ENCODE results near the gene MYPOP. TPM values are rescaled to one million over a fixed set of nuclear protein-coding genes. Genes with fewer than 3 reads are reported as not detected.

The MYPOP gene
- total and polyA plus RNA-seq, 2 donors (not counting 3 experiments of a cell fraction or from before 2014, with no cell fraction given), result 3.9 to 9.0 TPM

- peaks cover 3% of the 10 kb centered on the region for H3K79me2 ChIP-seq (ENCODE audit: control insufficient read depth, insufficient read depth, low read length)
- H3K9me1 ChIP-seq (replicated peaks; ENCODE audit: control insufficient read depth, extremely low read depth, insufficient read depth, low read length), result no peaks in the 10 kb centered on the region
- TF ChIP-seq POLR2AphosphoS5 (IDR thresholded peaks at IDR 0.05; ENCODE audit: insufficient read depth, low read depth, low read length) (no peak), FOS (IDR thresholded peaks at IDR 0.05; ENCODE audit: borderline replicate concordance, insufficient read depth, low read length) (no peak), MYC (IDR thresholded peaks at IDR 0.05; ENCODE audit: low read depth, low read length) (no peak), JUN (IDR thresholded peaks at IDR 0.05; ENCODE audit: borderline replicate concordance, insufficient read depth, insufficient read length, low read depth) (no peak)
- no peak for DNase-seq (ENCODE audit: low read depth, low spot score)
- H2AFZ ChIP-seq (ENCODE audit: low read depth, low read length), result no peak overlapping the region
- POLR2A ChIA-PET, result no interaction called here
- H3K4me3 ChIP-seq (replicated peaks in 1 of 3; ENCODE audit: insufficient read depth in 1 of 3, low read depth in 1 of 3, low read length in 3 of 3), result peak overlapping the region; percentile 32 to 94 (median 57)
- dilution Hi-C loops (cut with MboI; ENCODE audit: extremely low pct_ligation_motif_present, low sequenced_read_pairs) (no loop called here), intact Hi-C loops (cut with micrococcal nuclease) (no loop called here)
- H3K4me2 ChIP-seq (ENCODE audit: insufficient read depth, low read length), result peak overlapping the region; percentile 66
- CTCF ChIA-PET, result interaction anchor here (1.1 to 3.3 kb wide), 4 partner anchors 21 to 131 kb away, joined by 3 to 21 read pairs (median 6); partner anchors contain the start of genes FOXA3 and SYMPK
- H3K27ac ChIP-seq (ENCODE audit: insufficient read depth, low read depth, low read length), result no peak overlapping the region
- no TSS peak for BruUV-seq (replicated peaks)
- no peaks in the 10 kb centered on the region for H3K27me3 ChIP-seq (ENCODE audit: control insufficient read depth in 2 of 2, insufficient read depth in 2 of 2, low read length in 2 of 2)
- H3K36me3 ChIP-seq (ENCODE audit: control insufficient read depth in 2 of 2, extremely low read depth in 1 of 2, insufficient read depth in 2 of 2, low read length in 2 of 2), result no peaks in the 10 kb centered on the region
- peaks cover 10% of the 10 kb centered on the region for H3K4me1 ChIP-seq (ENCODE audit: control insufficient read depth, extremely low read depth, insufficient read depth, low read length)
- peak overlapping the region; percentile 81 for H3K9ac ChIP-seq (replicated peaks; ENCODE audit: extremely low read depth, insufficient read depth, low read length)
- no peaks in the 10 kb centered on the region for H3K9me3 ChIP-seq (replicated peaks; ENCODE audit: control insufficient read depth, insufficient read depth, low read length)
- no peak for FAIRE-seq
- H4K20me1 ChIP-seq (replicated peaks; ENCODE audit: control insufficient read depth, extremely low read depth, insufficient read depth, low read length), result no peaks in the 10 kb centered on the region
Observed at GRCh38 chr19:45884682-45885555, 17.5 kb downstream of the MYPOP start.

DNA sequence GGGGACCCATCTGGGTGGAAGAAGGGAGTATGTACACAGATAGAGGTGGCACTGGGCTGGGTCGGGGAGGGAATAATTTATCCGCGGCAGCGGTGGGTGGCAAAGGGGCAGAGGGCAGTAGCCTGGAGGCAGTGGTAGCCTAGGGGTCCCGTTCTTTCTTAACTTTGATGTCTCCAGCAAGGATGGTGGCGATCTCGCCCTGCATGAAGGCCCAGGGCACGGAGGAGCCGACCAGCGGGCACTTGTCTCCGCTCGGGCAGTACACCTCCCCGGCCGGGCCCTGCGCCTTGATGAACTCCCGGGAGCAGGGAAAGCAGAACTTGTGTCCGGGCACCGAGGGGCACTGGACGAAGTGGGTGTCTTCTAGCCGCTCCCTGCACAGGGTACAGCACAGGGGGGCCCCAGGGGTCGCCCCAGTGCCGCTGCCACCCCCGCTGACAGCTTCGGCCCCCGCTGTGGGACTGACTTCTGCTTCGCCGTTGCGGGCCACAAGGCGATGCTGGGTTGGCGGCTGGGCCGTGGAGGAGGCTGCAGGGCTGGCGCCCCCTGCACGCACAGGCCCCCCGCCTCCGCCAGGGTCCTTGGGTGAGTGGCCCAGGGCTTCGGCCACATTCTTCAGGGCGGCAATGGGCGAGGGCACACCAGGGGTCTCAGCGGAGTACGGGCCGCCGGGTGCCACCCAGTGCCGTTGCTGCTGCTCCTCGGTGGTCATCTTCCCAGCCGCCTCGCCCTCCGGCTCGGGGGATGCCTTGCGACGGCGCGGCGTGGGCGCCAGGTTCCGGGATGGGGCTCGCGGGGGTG is 18.3 kb downstream of the MYPOP start:
- Histone ChIP-seq H3K79me2 (ENCODE audit: control insufficient read depth, insufficient read depth, low read length) (peaks cover 3% of the 10 kb centered on the region), H3K36me3 (ENCODE audit: control insufficient read depth in 2 of 2, extremely low read depth in 1 of 2, insufficient read depth in 2 of 2, low read length in 2 of 2) (no peaks in the 10 kb centered on the region), H3K4me3 (replicated peaks in 1 of 3; ENCODE audit: insufficient read depth in 1 of 3, low read depth in 1 of 3, low read length in 3 of 3) (no peak overlapping the region), H4K20me1 (replicated peaks; ENCODE audit: control insufficient read depth, extremely low read depth, insufficient read depth, low read length) (no peaks in the 10 kb centered on the region), H3K27ac (ENCODE audit: insufficient read depth, low read depth, low read length) (no peak overlapping the region), H3K9me1 (replicated peaks; ENCODE audit: control insufficient read depth, extremely low read depth, insufficient read depth, low read length) (no peaks in the 10 kb centered on the region), H3K4me2 (ENCODE audit: insufficient read depth, low read length) (no peak overlapping the region), H3K4me1 (ENCODE audit: control insufficient read depth, extremely low read depth, insufficient read depth, low read length) (peaks cover 10% of the 10 kb centered on the region), H2AFZ (ENCODE audit: low read depth, low read length) (no peak overlapping the region), H3K9me3 (replicated peaks; ENCODE audit: control insufficient read depth, insufficient read depth, low read length) (no peaks in the 10 kb centered on the region), H3K27me3 (ENCODE audit: control insufficient read depth in 2 of 2, insufficient read depth in 2 of 2, low read length in 2 of 2) (no peaks in the 10 kb centered on the region), H3K9ac (replicated peaks; ENCODE audit: extremely low read depth, insufficient read depth, low read length) (no peak overlapping the region)
- POLR2A ChIA-PET, result no interaction called here
- no peak for TF ChIP-seq POLR2AphosphoS5 (IDR thresholded peaks at IDR 0.05; ENCODE audit: insufficient read depth, low read depth, low read length)
- TF ChIP-seq GATA2 (IDR thresholded peaks at IDR 0.05; ENCODE audit: insufficient read depth, insufficient read length, low read depth, low read length), result no peak
- TF ChIP-seq, protein P1, sequence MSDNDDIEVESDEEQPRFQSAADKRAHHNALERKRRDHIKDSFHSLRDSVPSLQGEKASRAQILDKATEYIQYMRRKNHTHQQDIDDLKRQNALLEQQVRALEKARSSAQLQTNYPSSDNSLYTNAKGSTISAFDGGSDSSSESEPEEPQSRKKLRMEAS (IDR thresholded peaks at IDR 0.05; ENCODE audit: insufficient read depth, insufficient read length), result no peak
- TF ChIP-seq POLR2A (IDR thresholded peaks at IDR 0.05; ENCODE audit: low read depth, low read length), result no peak
- no peak for TF ChIP-seq FOS (IDR thresholded peaks at IDR 0.05; ENCODE audit: borderline replicate concordance, insufficient read depth, low read length)
- TF ChIP-seq EZH2 (IDR thresholded peaks at IDR 0.05; ENCODE audit: borderline replicate concordance, low read depth, low read length, severe bottlenecking), result no peak
- TF ChIP-seq MYC (IDR thresholded peaks at IDR 0.05; ENCODE audit: low read depth, low read length), result no peak
- TF ChIP-seq, protein P2, sequence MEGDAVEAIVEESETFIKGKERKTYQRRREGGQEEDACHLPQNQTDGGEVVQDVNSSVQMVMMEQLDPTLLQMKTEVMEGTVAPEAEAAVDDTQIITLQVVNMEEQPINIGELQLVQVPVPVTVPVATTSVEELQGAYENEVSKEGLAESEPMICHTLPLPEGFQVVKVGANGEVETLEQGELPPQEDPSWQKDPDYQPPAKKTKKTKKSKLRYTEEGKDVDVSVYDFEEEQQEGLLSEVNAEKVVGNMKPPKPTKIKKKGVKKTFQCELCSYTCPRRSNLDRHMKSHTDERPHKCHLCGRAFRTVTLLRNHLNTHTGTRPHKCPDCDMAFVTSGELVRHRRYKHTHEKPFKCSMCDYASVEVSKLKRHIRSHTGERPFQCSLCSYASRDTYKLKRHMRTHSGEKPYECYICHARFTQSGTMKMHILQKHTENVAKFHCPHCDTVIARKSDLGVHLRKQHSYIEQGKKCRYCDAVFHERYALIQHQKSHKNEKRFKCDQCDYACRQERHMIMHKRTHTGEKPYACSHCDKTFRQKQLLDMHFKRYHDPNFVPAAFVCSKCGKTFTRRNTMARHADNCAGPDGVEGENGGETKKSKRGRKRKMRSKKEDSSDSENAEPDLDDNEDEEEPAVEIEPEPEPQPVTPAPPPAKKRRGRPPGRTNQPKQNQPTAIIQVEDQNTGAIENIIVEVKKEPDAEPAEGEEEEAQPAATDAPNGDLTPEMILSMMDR (IDR thresholded peaks at IDR 0.05; ENCODE audit: extremely low read depth in 1 of 2, insufficient read depth in 1 of 2, low read depth in 1 of 2, low read length in 2 of 2), result no peak
- no peak for TF ChIP-seq JUN (IDR thresholded peaks at IDR 0.05; ENCODE audit: borderline replicate concordance, insufficient read depth, insufficient read length, low read depth)
- no peak for FAIRE-seq
- CTCF ChIA-PET, result interaction anchor here (1.4 to 3.3 kb wide), 2 partner anchors 20 to 67 kb away, joined by 8 to 21 read pairs; partner anchors contain the start of genes FOXA3 and SYMPK
- dilution Hi-C loops (cut with MboI; ENCODE audit: extremely low pct_ligation_motif_present, low sequenced_read_pairs) (no loop called here), intact Hi-C loops (cut with micrococcal nuclease) (loop anchor here (1.0 kb wide), 3 partner anchors 21 to 131 kb away; partner anchors contain the start of gene SYMPK)
- no peak for DNase-seq (ENCODE audit: low read depth, low spot score)
- BruUV-seq (replicated peaks), result TSS peak; percentile 18

Data from endothelial cell of umbilical vein (primary cell).